GM12801 (cell line): ENCODE data around the gene DPEP1.

Source experiments
- CTCF ChIP-seq: IDR thresholded peaks from one replicate; pipeline ENCODE4 v1.5.1; 2011; ENCODE audit warnings: control low read depth; ENCODE audit not compliant: insufficient read length; ENCODE audit errors: extremely low read depth

The DPEP1 gene

GRCh38 chr16:89629827-89630610, 16.6 kb downstream of the DPEP1 start:
- TF ChIP-seq CTCF: no peak

GRCh38 chr16:89633064-89633631, 19.7 kb downstream of the DPEP1 start:
- no peak for TF ChIP-seq CTCF

- TF ChIP-seq CTCF: no peak
These were observed 23.2 kb downstream of the DPEP1 start for GRCh38 chr16:89636663-89637062.

GRCh38 chr16:89637379-89637778, 23.9 kb downstream of the DPEP1 start:
- no peak for TF ChIP-seq CTCF

- no peak for TF ChIP-seq CTCF
These were observed 25.0 kb downstream of the DPEP1 start for GRCh38 chr16:89638455-89638854.

- no peak for TF ChIP-seq CTCF
These were observed 25.9 kb downstream of the DPEP1 start for GRCh38 chr16:89639385-89639784.

GRCh38 chr16:89641458-89642119, 28.1 kb downstream of the DPEP1 start:
- no peak for TF ChIP-seq CTCF
